Vagina (tissue), 2 donors: ENCODE data around the gene TMEM40.

Experiments
- POLR2A ChIP-seq, 2 donors: fragments of 450-650 bp; IDR thresholded peaks; one replicate each; pipeline ENCODE4 v1.6.1; 2017; ENCODE audit warnings: antibody characterized with exemption in 2 of 2, mild to moderate bottlenecking in 2 of 2, moderate library complexity in 2 of 2
- POLR2AphosphoS5 ChIP-seq, 2 donors: sonication (generic); formaldehyde crosslinking; IDR thresholded peaks; one replicate each; pipeline ENCODE4 v1.9.0; 2017; ENCODE audit warnings: antibody characterized with exemption in 2 of 2, mild to moderate bottlenecking in 2 of 2, low read depth in 1 of 2; ENCODE audit not compliant: insufficient read depth in 1 of 2
- TF ChIP-seq, protein P1 (sequence below), 3 experiments: fragments of 450-650 bp in 2 of 3; fragments of 200-600 bp in 1 of 3; sonication (generic) in 1 of 3; IDR thresholded peaks; one replicate each; pipeline ENCODE4 v1.5.1; 2017 to 2019; ENCODE audit warnings: antibody characterized with exemption in 3 of 3, mild to moderate bottlenecking in 2 of 3, moderate library complexity in 2 of 3

DNA sequence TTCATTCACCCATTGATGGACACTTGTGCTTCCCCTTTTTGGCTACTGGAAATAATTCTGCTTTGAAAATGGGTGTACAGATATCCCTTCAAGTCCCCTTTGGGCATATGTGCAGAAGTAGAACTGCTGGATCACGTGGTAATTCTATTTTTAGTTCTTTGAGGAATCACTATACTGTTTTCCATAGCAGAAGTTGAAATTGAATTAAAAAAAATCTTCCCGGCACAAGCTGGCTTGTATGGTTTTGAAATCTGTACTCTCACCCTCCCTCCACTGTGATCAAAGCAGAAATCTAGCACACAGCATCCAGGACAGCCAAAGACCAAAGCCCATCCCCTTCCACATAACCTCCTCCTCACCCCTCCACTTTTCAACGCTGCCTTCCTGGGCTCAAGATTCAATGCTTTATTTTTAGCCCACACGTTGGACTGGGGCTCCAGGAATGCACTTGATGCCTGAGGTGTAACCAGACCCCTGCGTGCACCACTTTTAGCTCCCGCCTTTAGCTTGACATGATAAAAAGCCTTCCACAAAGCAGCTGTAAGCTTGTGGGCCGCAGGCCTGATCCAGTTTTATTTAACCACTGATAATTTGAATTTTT is 29.9 kb downstream of the TMEM40 start:
- TF ChIP-seq, protein P1, sequence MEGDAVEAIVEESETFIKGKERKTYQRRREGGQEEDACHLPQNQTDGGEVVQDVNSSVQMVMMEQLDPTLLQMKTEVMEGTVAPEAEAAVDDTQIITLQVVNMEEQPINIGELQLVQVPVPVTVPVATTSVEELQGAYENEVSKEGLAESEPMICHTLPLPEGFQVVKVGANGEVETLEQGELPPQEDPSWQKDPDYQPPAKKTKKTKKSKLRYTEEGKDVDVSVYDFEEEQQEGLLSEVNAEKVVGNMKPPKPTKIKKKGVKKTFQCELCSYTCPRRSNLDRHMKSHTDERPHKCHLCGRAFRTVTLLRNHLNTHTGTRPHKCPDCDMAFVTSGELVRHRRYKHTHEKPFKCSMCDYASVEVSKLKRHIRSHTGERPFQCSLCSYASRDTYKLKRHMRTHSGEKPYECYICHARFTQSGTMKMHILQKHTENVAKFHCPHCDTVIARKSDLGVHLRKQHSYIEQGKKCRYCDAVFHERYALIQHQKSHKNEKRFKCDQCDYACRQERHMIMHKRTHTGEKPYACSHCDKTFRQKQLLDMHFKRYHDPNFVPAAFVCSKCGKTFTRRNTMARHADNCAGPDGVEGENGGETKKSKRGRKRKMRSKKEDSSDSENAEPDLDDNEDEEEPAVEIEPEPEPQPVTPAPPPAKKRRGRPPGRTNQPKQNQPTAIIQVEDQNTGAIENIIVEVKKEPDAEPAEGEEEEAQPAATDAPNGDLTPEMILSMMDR (IDR thresholded peaks at IDR 0.05) = no peak
- TF ChIP-seq POLR2A (IDR thresholded peaks at IDR 0.05) (no peak), POLR2AphosphoS5 (IDR thresholded peaks at IDR 0.05; ENCODE audit: insufficient read depth in 1 of 2, low read depth in 1 of 2) (no peak)
